GM12891 (cell line): Measurements from ENCODE around the gene TSSC4.

ENCODE experiments used
- POLR2A ChIP-seq: IDR thresholded peaks from 2 replicates; pipeline ENCODE4 v1.6.1; 2011; ENCODE audit warnings: low read depth, low read length, control low read depth
- POLR2AphosphoS5 ChIP-seq: IDR thresholded peaks from 2 replicates; pipeline ENCODE4 v1.6.1; 2011; ENCODE audit warnings: low read depth, low read length, control low read depth

DNA sequence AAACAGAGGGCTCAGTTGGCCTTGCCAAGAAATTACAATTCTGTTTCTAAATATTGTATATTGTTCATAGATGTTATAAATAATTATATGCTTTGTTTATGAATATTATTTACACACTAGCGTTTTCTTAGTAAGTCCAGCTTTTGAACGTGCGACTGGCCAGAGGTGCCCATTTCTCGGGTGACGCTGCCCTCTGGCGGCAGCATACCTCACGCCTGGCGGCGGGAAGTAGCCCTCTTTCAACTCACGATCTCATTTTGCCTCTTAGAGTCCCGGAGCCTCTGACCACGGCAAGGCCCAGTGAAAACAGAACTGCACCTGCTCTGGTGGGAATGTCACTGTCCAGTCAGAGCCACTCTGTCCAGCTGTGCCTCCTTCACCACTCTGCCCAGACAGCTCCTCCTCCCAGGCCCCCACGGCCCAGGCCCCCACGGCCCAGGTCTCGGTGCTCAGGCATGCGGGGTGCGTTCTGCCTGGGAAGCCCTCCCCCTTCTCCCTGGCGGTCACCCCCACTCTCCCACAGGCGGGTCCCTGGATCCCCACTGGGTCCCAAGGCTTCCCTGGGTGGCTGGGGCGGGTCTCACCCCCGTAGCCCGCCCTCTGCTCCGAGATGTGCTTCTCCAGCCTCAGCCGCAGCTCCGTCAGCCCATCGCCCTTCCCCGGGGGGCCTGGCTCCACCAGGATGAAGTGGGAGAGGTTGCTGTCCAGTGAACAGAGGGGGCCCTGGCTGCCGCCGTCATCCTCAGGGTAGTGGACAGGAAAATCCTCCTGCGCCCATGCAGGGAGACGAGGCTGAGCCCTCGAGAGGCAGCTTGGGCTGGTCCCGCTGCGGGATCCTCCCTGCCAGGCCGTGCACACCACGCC lies 19.3 kb downstream of the TSSC4 start:
- TF ChIP-seq POLR2A (no peak), POLR2AphosphoS5 (no peak)
